ENCODE data around the gene DOCK2. TPM values are rescaled to one million over a fixed set of nuclear protein-coding genes. Genes with fewer than 3 reads are reported as not detected.

Gene DOCK2
- total and polyA plus RNA-seq, 9 of the 15 experiments (the other 6 are each of a cell fraction or from before 2014, with no cell fraction given), result 4.5 to 42.6 (median 20.5) TPM

- no peak for ATAC-seq
- H3K27me3 ChIP-seq (ENCODE audit: control insufficient read depth in 2 of 2, insufficient read depth in 2 of 2, low read length in 2 of 2), result no peaks in the 10 kb centered on the region
- H3K9me3 ChIP-seq (replicated peaks; ENCODE audit: control insufficient read depth, insufficient read depth, low read depth, low read length), result no peaks in the 10 kb centered on the region
- H3K36me3 ChIP-seq (ENCODE audit: control insufficient read depth, insufficient read depth, low read length), result no peaks in the 10 kb centered on the region
- no peak overlapping the region for H2AFZ ChIP-seq (ENCODE audit: low read depth, low read length)
- 73% methylated on average over 2 of the region's 2 CpGs for WGBS (ENCODE audit: insufficient coverage, low coverage, missing lambda C conversion rate)
- in situ Hi-C loops (cut with MboI), result no loop called here
- no TSS peak for BruUV-seq (replicated peaks)
- no peaks in the 10 kb centered on the region; the same call in 2 of the 3 replicates for H3K79me2 ChIP-seq (ENCODE audit: control insufficient read depth, insufficient read depth, low read length)
- H3K4me3 ChIP-seq, result no peak overlapping the region
- intact Hi-C loops (cut with micrococcal nuclease), result no loop called here
- FAIRE-seq, result no peak
- peaks cover 6 to 24% of the 10 kb centered on the region in 2 experiments; a peak in 4 of 5 replicates for H3K4me1 ChIP-seq (replicated peaks in 1 of 2; ENCODE audit: control insufficient read depth in 2 of 2, insufficient read depth in 2 of 2, low read length in 2 of 2)
- H3K27ac ChIP-seq (ENCODE audit: extremely low read depth, low read depth, low read length), result no peak overlapping the region
- no peaks in the 10 kb centered on the region for H3K9me1 ChIP-seq (ENCODE audit: control insufficient read depth, insufficient read depth, low read length)
- TF ChIP-seq RUNX1 (IDR thresholded peaks at IDR 0.05; ENCODE audit: low read depth), result no peak
- H3K4me2 ChIP-seq (ENCODE audit: insufficient read depth, low read length), result no peak overlapping the region
- H3K9ac ChIP-seq (ENCODE audit: insufficient read depth in 1 of 2, low read depth in 2 of 2, low read length in 2 of 2), result no peak overlapping the region
- no peaks in the 10 kb centered on the region for H4K20me1 ChIP-seq (replicated peaks; ENCODE audit: control insufficient read depth, insufficient read depth, low read length)
- no peak for DNase-seq (ENCODE audit: extremely low read depth in 1 of 4, low spot score in 3 of 4)
- POLR2A ChIA-PET, result no interaction called here
- CTCF ChIA-PET (ENCODE audit: low intra/inter-chr PET ratio), result no interaction called here
Measured at GRCh38 chr5:169655353-169655752, 18.3 kb downstream of the DOCK2 start.

GRCh38 chr5:169656125-169656901 lies 19.2 kb downstream of the DOCK2 start:
- no peak for ATAC-seq
- intact Hi-C loops (cut with micrococcal nuclease), result no loop called here
- no peak for DNase-seq (ENCODE audit: extremely low read depth in 1 of 4, low spot score in 3 of 4)
- Histone ChIP-seq H3K4me2 (ENCODE audit: insufficient read depth, low read length) (no peak overlapping the region), H3K36me3 (ENCODE audit: control insufficient read depth, insufficient read depth, low read length) (no peaks in the 10 kb centered on the region), H3K27me3 (ENCODE audit: control insufficient read depth in 2 of 2, insufficient read depth in 2 of 2, low read length in 2 of 2) (no peaks in the 10 kb centered on the region), H3K4me3 (no peak overlapping the region), H3K9me3 (replicated peaks; ENCODE audit: control insufficient read depth, insufficient read depth, low read depth, low read length) (no peaks in the 10 kb centered on the region), H3K27ac (ENCODE audit: extremely low read depth, low read depth, low read length) (no peak overlapping the region), H3K9me1 (ENCODE audit: control insufficient read depth, insufficient read depth, low read length) (no peaks in the 10 kb centered on the region), H3K79me2 (ENCODE audit: control insufficient read depth, insufficient read depth, low read length) (no peaks in the 10 kb centered on the region; the same call in 2 of the 3 replicates), H3K4me1 (replicated peaks in 1 of 2; ENCODE audit: control insufficient read depth in 2 of 2, insufficient read depth in 2 of 2, low read length in 2 of 2) (peaks cover 4 to 16% of the 10 kb centered on the region in 2 experiments; a peak in 4 of 5 replicates), H3K9ac (ENCODE audit: insufficient read depth in 1 of 2, low read depth in 2 of 2, low read length in 2 of 2) (no peak overlapping the region), H4K20me1 (replicated peaks; ENCODE audit: control insufficient read depth, insufficient read depth, low read length) (no peaks in the 10 kb centered on the region), H2AFZ (ENCODE audit: low read depth, low read length) (no peak overlapping the region)
- POLR2A ChIA-PET, result interaction anchor here (0.6 kb wide), 1 partner anchor 154 kb away, joined by 3 read pairs; no protein-coding TSS in a partner anchor
- in situ Hi-C loops (cut with MboI), result no loop called here
- TF ChIP-seq, protein P1, sequence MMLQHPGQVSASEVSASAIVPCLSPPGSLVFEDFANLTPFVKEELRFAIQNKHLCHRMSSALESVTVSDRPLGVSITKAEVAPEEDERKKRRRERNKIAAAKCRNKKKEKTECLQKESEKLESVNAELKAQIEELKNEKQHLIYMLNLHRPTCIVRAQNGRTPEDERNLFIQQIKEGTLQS (IDR thresholded peaks at IDR 0.05), result peak; percentile 28; the same call in 1 of the 2 replicates
- TF ChIP-seq, protein P1 (CRISPR knock-in tag; conservative IDR thresholded peaks at IDR 0.05), result no peak
- TF ChIP-seq HMG20B (CRISPR knock-in tag; IDR thresholded peaks at IDR 0.05) (no peak), BHLHE40 (IDR thresholded peaks at IDR 0.05; ENCODE audit: low read length) (peak; percentile 43; the same call in 1 of the 2 replicates), EHMT2 (IDR thresholded peaks at IDR 0.05) (no peak)
- 55% methylated on average over 14 of the region's 15 CpGs for WGBS (ENCODE audit: insufficient coverage, low coverage, missing lambda C conversion rate)
- CTCF ChIA-PET (ENCODE audit: low intra/inter-chr PET ratio), result no interaction called here
- no TSS peak for BruUV-seq (replicated peaks)
- no peak for FAIRE-seq

Data from K562 (cell line).